ENCODE measurements around the gene COL13A1.

GRCh38 chr10:69939481-69939880 lies 137.8 kb downstream of the COL13A1 start:
- TF ChIP-seq CTCF (IDR thresholded peaks at IDR 0.05) (no peak), POLR2AphosphoS5 (IDR thresholded peaks at IDR 0.05) (no peak), POLR2A (IDR thresholded peaks at IDR 0.05) (no peak)
